Fibroblast of lung (primary cell): ENCODE results near the gene KCNG3. TPM values are rescaled to one million over a fixed set of nuclear protein-coding genes. Genes with fewer than 3 reads are reported as not detected.

ENCODE experiments used
- DNase-seq, 2 donors: peaks; one replicate each; pipeline versions ENCODE4 v3.0.0 to v3.0.0-alpha.2; 2010; ENCODE audit warnings: low read depth in 2 of 2
- H2AFZ ChIP-seq: 2 replicates; pipeline ENCODE4 v1.5.1; 2012; ENCODE audit warnings: low read length, control low read depth, inconsistent platforms
- H3K27ac ChIP-seq: 2 replicates; pipeline ENCODE4 v1.5.1; 2011; ENCODE audit warnings: low read length, control low read depth; ENCODE audit not compliant: insufficient read depth
- H3K27me3 ChIP-seq: 2 replicates; pipeline ENCODE4 v1.5.1; 2011; ENCODE audit warnings: mild to moderate bottlenecking, low read length; ENCODE audit not compliant: control insufficient read depth, insufficient read depth
- H3K36me3 ChIP-seq: 2 replicates; pipeline ENCODE4 v1.5.1; 2011; ENCODE audit warnings: low read length; ENCODE audit not compliant: control insufficient read depth, insufficient read depth
- H3K4me1 ChIP-seq: 2 replicates; pipeline ENCODE4 v1.5.1; 2011; ENCODE audit warnings: low read length; ENCODE audit not compliant: control insufficient read depth, insufficient read depth; ENCODE audit errors: extremely low read depth
- H3K4me2 ChIP-seq: 2 replicates; pipeline ENCODE4 v1.5.1; 2011; ENCODE audit warnings: low read length, control low read depth; ENCODE audit not compliant: insufficient read depth; ENCODE audit errors: extremely low read depth
- H3K4me3 ChIP-seq, 4 experiments: fragments of 200-600 bp in 1 of 4; sonication (generic) in 1 of 4; replicated peaks in 1 of 4; 2 replicates each; pipeline ENCODE4 v1.5.1; 2011 to 2016; ENCODE audit warnings: low read length in 4 of 4, low read depth in 3 of 4, mild to moderate bottlenecking in 3 of 4, control low read depth in 2 of 4, inconsistent platforms in 1 of 4, mixed read lengths in 1 of 4; ENCODE audit not compliant: insufficient read depth in 1 of 4; ENCODE audit errors: control extremely low read depth in 1 of 4
- H3K79me2 ChIP-seq: 2 replicates; pipeline ENCODE4 v1.5.1; 2012; ENCODE audit warnings: mild to moderate bottlenecking, low read length, inconsistent platforms; ENCODE audit not compliant: control insufficient read depth, insufficient read depth
- H3K9ac ChIP-seq: 2 replicates; pipeline ENCODE4 v1.5.1; 2011; ENCODE audit warnings: mild to moderate bottlenecking, low read length, control low read depth; ENCODE audit not compliant: insufficient read depth
- H3K9me3 ChIP-seq: 2 replicates; pipeline ENCODE4 v1.5.1; 2012; ENCODE audit warnings: low read depth, low read length; ENCODE audit not compliant: control insufficient read depth, insufficient read depth
- H4K20me1 ChIP-seq: 2 replicates; pipeline ENCODE4 v1.5.1; 2011; ENCODE audit warnings: low read length; ENCODE audit not compliant: control insufficient read depth, insufficient read depth; ENCODE audit errors: extremely low read depth
- CTCF ChIP-seq, 2 donors: IDR thresholded peaks in 1 of 2; conservative IDR thresholded peaks in 1 of 2; 1 replicate in 1 of 2; 2 replicates in 1 of 2; pipeline ENCODE4 v1.5.1; 2011 to 2012; ENCODE audit warnings: low read length in 2 of 2, control low read depth in 1 of 2, inconsistent platforms in 1 of 2, low read depth in 1 of 2, mild to moderate bottlenecking in 1 of 2
- EZH2 ChIP-seq: IDR thresholded peaks from 2 replicates; pipeline ENCODE4 v1.5.1; 2012; ENCODE audit warnings: low read length, control low read depth, mild to moderate bottlenecking; ENCODE audit errors: missing control alignments
- polyA plus RNA-seq, 2 donors: library from polyadenylated mRNA; depleted of rRNA in 1 of 2; stranded (reverse) in 1 of 2; unstranded in 1 of 2; fragments of >200 nt; gene quantifications; 2 replicates each; pipeline ENCODE4 v1.2.1, GENCODE V29; 2011 to 2012; ENCODE audit warnings: missing spikeins in 1 of 2
- total RNA-seq: library from RNA; depleted of rRNA; stranded (reverse); fragments of >200 nt; gene quantifications from 2 replicates; pipeline ENCODE4 v1.2.1, GENCODE V29; 2014

The KCNG3 gene
- total and polyA plus RNA-seq, 2 donors (not counting 1 experiment from before 2014, with no cell fraction given) = 0.01 TPM; not detected in 1

GRCh38 chr2:42438685-42439084, 55.1 kb downstream of the KCNG3 start:
- Histone ChIP-seq H3K27me3 (no peaks in the 10 kb centered on the region), H3K4me2 (no peak overlapping the region), H3K79me2 (no peaks in the 10 kb centered on the region), H3K27ac (no peak overlapping the region), H3K4me3 (no peak overlapping the region), H2AFZ (no peak overlapping the region), H3K4me1 (no peaks in the 10 kb centered on the region), H3K9me3 (no peaks in the 10 kb centered on the region), H4K20me1 (no peaks in the 10 kb centered on the region), H3K9ac (no peak overlapping the region), H3K36me3 (no peaks in the 10 kb centered on the region)
- no peak for DNase-seq
- TF ChIP-seq CTCF (conservative IDR thresholded peaks at IDR 0.05 in 1 of 2, IDR thresholded peaks at IDR 0.05 in 1 of 2; ENCODE audit: low read depth in 1 of 2, low read length in 2 of 2) (no peak), EZH2 (no peak)

GRCh38 chr2:42436370-42436769, 57.4 kb downstream of the KCNG3 start:
- Histone ChIP-seq H3K4me1 (no peaks in the 10 kb centered on the region), H4K20me1 (no peaks in the 10 kb centered on the region), H3K9ac (no peak overlapping the region), H3K79me2 (no peaks in the 10 kb centered on the region), H3K27ac (no peak overlapping the region), H3K4me2 (no peak overlapping the region), H3K36me3 (no peaks in the 10 kb centered on the region), H2AFZ (no peak overlapping the region), H3K4me3 (no peak overlapping the region), H3K27me3 (no peaks in the 10 kb centered on the region), H3K9me3 (no peaks in the 10 kb centered on the region)
- TF ChIP-seq EZH2 (no peak), CTCF (conservative IDR thresholded peaks at IDR 0.05 in 1 of 2, IDR thresholded peaks at IDR 0.05 in 1 of 2; ENCODE audit: low read depth in 1 of 2, low read length in 2 of 2) (no peak)
- DNase-seq = no peak

- Histone ChIP-seq H3K9ac (no peak overlapping the region), H2AFZ (no peak overlapping the region), H3K27me3 (no peaks in the 10 kb centered on the region), H3K79me2 (no peaks in the 10 kb centered on the region), H3K27ac (no peak overlapping the region), H3K36me3 (no peaks in the 10 kb centered on the region), H3K4me2 (no peak overlapping the region), H4K20me1 (no peaks in the 10 kb centered on the region), H3K4me3 (no peak overlapping the region), H3K4me1 (no peaks in the 10 kb centered on the region), H3K9me3 (no peaks in the 10 kb centered on the region)
- no peak for TF ChIP-seq EZH2
- no peak for TF ChIP-seq CTCF (conservative IDR thresholded peaks at IDR 0.05 in 1 of 2, IDR thresholded peaks at IDR 0.05 in 1 of 2; ENCODE audit: low read depth in 1 of 2, low read length in 2 of 2)
- DNase-seq = no peak
Measured at GRCh38 chr2:42435628-42436027, 58.2 kb downstream of the KCNG3 start.
